ENCODE measurements around the gene RAB30.
"Not testable (repeated sequence)": the region's sequence is repeated elsewhere in the genome, so short reads cannot be mapped to it uniquely, and the experiment has no call there.

The RAB30 gene

GRCh38 chr11:83011333-83012167, 60.1 kb downstream of the RAB30 start:
- DNase-seq (ENCODE audit: extremely low read depth in 1 of 2, low read depth in 1 of 2), result no peak

- DNase-seq (ENCODE audit: extremely low read depth in 1 of 2, low read depth in 1 of 2), result no peak
These were observed 61.7 kb downstream of the RAB30 start for GRCh38 chr11:83009999-83010398.

GRCh38 chr11:83009136-83009535, 62.6 kb downstream of the RAB30 start:
- DNase-seq (ENCODE audit: extremely low read depth in 1 of 2, low read depth in 1 of 2), result not testable (repeated sequence)

GRCh38 chr11:83008581-83008923, 63.1 kb downstream of the RAB30 start:
- DNase-seq (ENCODE audit: extremely low read depth in 1 of 2, low read depth in 1 of 2), result no peak

- DNase-seq (ENCODE audit: extremely low read depth in 1 of 2, low read depth in 1 of 2), result no peak
These were observed 63.7 kb downstream of the RAB30 start for GRCh38 chr11:83007909-83008580.

GRCh38 chr11:83007477-83007876, 64.2 kb downstream of the RAB30 start:
- DNase-seq (ENCODE audit: extremely low read depth in 1 of 2, low read depth in 1 of 2), result no peak

- DNase-seq (ENCODE audit: extremely low read depth in 1 of 2, low read depth in 1 of 2), result no peak
These were observed 64.8 kb downstream of the RAB30 start for GRCh38 chr11:83006877-83007330.

- no peak for DNase-seq (ENCODE audit: extremely low read depth in 1 of 2, low read depth in 1 of 2)
These were observed 66.7 kb downstream of the RAB30 start for GRCh38 chr11:83004746-83005556.

GRCh38 chr11:83002522-83002921, 69.2 kb downstream of the RAB30 start:
- DNase-seq (ENCODE audit: extremely low read depth in 1 of 2, low read depth in 1 of 2), result no peak

- DNase-seq (ENCODE audit: extremely low read depth in 1 of 2, low read depth in 1 of 2), result peak in 1 of 2 donors; percentile 3
These were observed 69.6 kb downstream of the RAB30 start for GRCh38 chr11:83002053-83002452.

GRCh38 chr11:83000381-83000780, 71.3 kb downstream of the RAB30 start:
- no peak for DNase-seq (ENCODE audit: extremely low read depth in 1 of 2, low read depth in 1 of 2)

- DNase-seq (ENCODE audit: extremely low read depth in 1 of 2, low read depth in 1 of 2), result no peak
These were observed 72.5 kb downstream of the RAB30 start for GRCh38 chr11:82999232-82999631.

GRCh38 chr11:82998697-82999096, 73.0 kb downstream of the RAB30 start:
- no peak for DNase-seq (ENCODE audit: extremely low read depth in 1 of 2, low read depth in 1 of 2)

GRCh38 chr11:82996966-82997606, 74.6 kb downstream of the RAB30 start:
- DNase-seq (ENCODE audit: extremely low read depth in 1 of 2, low read depth in 1 of 2), result no peak

GRCh38 chr11:82995754-82996398, 75.8 kb downstream of the RAB30 start:
- no peak for DNase-seq (ENCODE audit: extremely low read depth in 1 of 2, low read depth in 1 of 2)

- no peak for DNase-seq (ENCODE audit: extremely low read depth in 1 of 2, low read depth in 1 of 2)
These were observed 76.5 kb downstream of the RAB30 start for GRCh38 chr11:82995235-82995634.

GRCh38 chr11:82994604-82995230, 77.0 kb downstream of the RAB30 start:
- DNase-seq (ENCODE audit: extremely low read depth in 1 of 2, low read depth in 1 of 2), result no peak

- no peak for DNase-seq (ENCODE audit: extremely low read depth in 1 of 2, low read depth in 1 of 2)
These were observed 79.5 kb downstream of the RAB30 start for GRCh38 chr11:82992223-82992622.

GRCh38 chr11:82989628-82990404, 81.9 kb downstream of the RAB30 start:
- no peak for DNase-seq (ENCODE audit: extremely low read depth in 1 of 2, low read depth in 1 of 2)
